ENCODE measurements around the gene ZNF423. TPM values are rescaled to one million over a fixed set of nuclear protein-coding genes. Genes with fewer than 3 reads are reported as not detected.

ZNF423 gene
- polyA plus RNA-seq, 1 donor from 2014 or later, result 4.5 TPM

GRCh38 chr16:49540836-49541235 lies 315.1 kb downstream of the ZNF423 start:
- H3K9ac ChIP-seq (ENCODE audit: low read length), result no peak overlapping the region
- no peak overlapping the region for H3K4me3 ChIP-seq (ENCODE audit: low read length)
- no peaks in the 10 kb centered on the region for H3K9me3 ChIP-seq (ENCODE audit: low read length)
- H3K27me3 ChIP-seq (ENCODE audit: insufficient read depth, low read depth, low read length), result no peaks in the 10 kb centered on the region
- no peak overlapping the region for H2AFZ ChIP-seq (ENCODE audit: low read depth, low read length)
- no peak overlapping the region for H3K27ac ChIP-seq (ENCODE audit: low read length)
- H3K4me2 ChIP-seq (ENCODE audit: low read length), result no peak overlapping the region
- H3K79me2 ChIP-seq (replicated peaks; ENCODE audit: insufficient read depth, low read length), result no peaks in the 10 kb centered on the region
- no peaks in the 10 kb centered on the region for H4K20me1 ChIP-seq (ENCODE audit: insufficient read depth)
- TF ChIP-seq EZH2 (IDR thresholded peaks at IDR 0.05; ENCODE audit: borderline replicate concordance, insufficient read depth, low read length, poor library complexity, severe bottlenecking), result no peak
- no peak for TF ChIP-seq MXI1 (conservative IDR thresholded peaks at IDR 0.05; ENCODE audit: poor library complexity, severe bottlenecking)
- TF ChIP-seq TAF1 (IDR thresholded peaks at IDR 0.05; ENCODE audit: low read depth), result no peak
- TF ChIP-seq, protein P1, sequence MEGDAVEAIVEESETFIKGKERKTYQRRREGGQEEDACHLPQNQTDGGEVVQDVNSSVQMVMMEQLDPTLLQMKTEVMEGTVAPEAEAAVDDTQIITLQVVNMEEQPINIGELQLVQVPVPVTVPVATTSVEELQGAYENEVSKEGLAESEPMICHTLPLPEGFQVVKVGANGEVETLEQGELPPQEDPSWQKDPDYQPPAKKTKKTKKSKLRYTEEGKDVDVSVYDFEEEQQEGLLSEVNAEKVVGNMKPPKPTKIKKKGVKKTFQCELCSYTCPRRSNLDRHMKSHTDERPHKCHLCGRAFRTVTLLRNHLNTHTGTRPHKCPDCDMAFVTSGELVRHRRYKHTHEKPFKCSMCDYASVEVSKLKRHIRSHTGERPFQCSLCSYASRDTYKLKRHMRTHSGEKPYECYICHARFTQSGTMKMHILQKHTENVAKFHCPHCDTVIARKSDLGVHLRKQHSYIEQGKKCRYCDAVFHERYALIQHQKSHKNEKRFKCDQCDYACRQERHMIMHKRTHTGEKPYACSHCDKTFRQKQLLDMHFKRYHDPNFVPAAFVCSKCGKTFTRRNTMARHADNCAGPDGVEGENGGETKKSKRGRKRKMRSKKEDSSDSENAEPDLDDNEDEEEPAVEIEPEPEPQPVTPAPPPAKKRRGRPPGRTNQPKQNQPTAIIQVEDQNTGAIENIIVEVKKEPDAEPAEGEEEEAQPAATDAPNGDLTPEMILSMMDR (IDR thresholded peaks at IDR 0.05; ENCODE audit: poor library complexity, severe bottlenecking), result no peak
- TF ChIP-seq POLR2AphosphoS5 (IDR thresholded peaks at IDR 0.05), result no peak
- no peak for TF ChIP-seq SMC3 (conservative IDR thresholded peaks at IDR 0.05; ENCODE audit: poor library complexity)
- no peak for TF ChIP-seq RAD21 (conservative IDR thresholded peaks at IDR 0.05)
- TF ChIP-seq EP300 (conservative IDR thresholded peaks at IDR 0.05; ENCODE audit: poor library complexity, severe bottlenecking), result no peak
- TF ChIP-seq REST (IDR thresholded peaks at IDR 0.05; ENCODE audit: borderline replicate concordance), result no peak
- no peaks in the 10 kb centered on the region for H3K9me2 ChIP-seq (ENCODE audit: insufficient read depth, low read length)
- no peaks in the 10 kb centered on the region for H3F3A ChIP-seq (ENCODE audit: insufficient read depth, low read length, poor library complexity, severe bottlenecking)
- no peaks in the 10 kb centered on the region for H3K36me3 ChIP-seq (ENCODE audit: insufficient read depth, low read length)

DNA sequence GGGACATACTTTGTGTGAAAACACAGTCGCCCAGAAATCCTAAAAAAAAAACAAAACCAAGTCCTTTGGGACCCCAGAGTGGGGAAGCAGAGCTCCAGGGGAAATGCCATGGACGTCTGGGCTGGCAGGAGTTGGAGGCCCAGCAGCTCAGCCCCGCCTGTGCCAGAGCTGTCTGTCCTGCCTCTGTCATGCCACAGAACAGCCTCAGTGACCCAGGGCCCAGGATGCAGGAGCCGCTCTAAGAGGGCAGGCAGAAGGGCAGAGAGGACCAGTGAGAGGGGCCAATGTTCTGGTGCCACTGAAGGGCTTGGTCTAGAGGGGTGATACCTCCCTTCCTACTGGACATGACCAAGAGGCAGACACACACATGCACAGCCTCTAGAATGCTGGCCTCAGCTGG lies 316.2 kb downstream of the ZNF423 start:
- H3K9me3 ChIP-seq (ENCODE audit: low read length), result no peaks in the 10 kb centered on the region
- H3K79me2 ChIP-seq (replicated peaks; ENCODE audit: insufficient read depth, low read length), result no peaks in the 10 kb centered on the region
- no peak overlapping the region for H3K4me3 ChIP-seq (ENCODE audit: low read length)
- no peak overlapping the region for H3K27ac ChIP-seq (ENCODE audit: low read length)
- no peaks in the 10 kb centered on the region for H4K20me1 ChIP-seq (ENCODE audit: insufficient read depth)
- H3K4me2 ChIP-seq (ENCODE audit: low read length), result no peak overlapping the region
- no peaks in the 10 kb centered on the region for H3K27me3 ChIP-seq (ENCODE audit: insufficient read depth, low read depth, low read length)
- TF ChIP-seq, protein P1 (IDR thresholded peaks at IDR 0.05; ENCODE audit: poor library complexity, severe bottlenecking), result no peak
- TF ChIP-seq TAF1 (IDR thresholded peaks at IDR 0.05; ENCODE audit: low read depth), result no peak
- TF ChIP-seq RAD21 (conservative IDR thresholded peaks at IDR 0.05), result no peak
- H3K9ac ChIP-seq (ENCODE audit: low read length), result no peak overlapping the region
- no peaks in the 10 kb centered on the region for H3F3A ChIP-seq (ENCODE audit: insufficient read depth, low read length, poor library complexity, severe bottlenecking)
- H2AFZ ChIP-seq (ENCODE audit: low read depth, low read length), result no peak overlapping the region
- H3K36me3 ChIP-seq (ENCODE audit: insufficient read depth, low read length), result no peaks in the 10 kb centered on the region
- no peaks in the 10 kb centered on the region for H3K9me2 ChIP-seq (ENCODE audit: insufficient read depth, low read length)
